SK-N-SH (cell line): ENCODE results near the gene PRKCA.
"Not testable (repeated sequence)": the region's sequence is repeated elsewhere in the genome, so short reads cannot be mapped to it uniquely, and the experiment has no call there.

Experiments used
- CTCF ChIP-seq: fragments of 200-600 bp; sonication (generic); IDR thresholded peaks from 2 replicates; pipeline ENCODE4 v1.6.1; 2017; ENCODE audit warnings: antibody characterized with exemption, mild to moderate bottlenecking, moderate library complexity
- POLR2AphosphoS5 ChIP-seq: IDR thresholded peaks from 2 replicates; pipeline ENCODE4 v1.6.1; 2012; ENCODE audit warnings: low read depth, low read length
- RAD21 ChIP-seq: IDR thresholded peaks from 2 replicates; pipeline ENCODE4 v1.6.1; 2012; ENCODE audit warnings: mild to moderate bottlenecking, low read length
- REST ChIP-seq: IDR thresholded peaks from 2 replicates; pipeline ENCODE4 v1.6.1; 2012; ENCODE audit warnings: mild to moderate bottlenecking, low read depth, low read length, moderate library complexity
- TEAD4 ChIP-seq: IDR thresholded peaks from 2 replicates; pipeline ENCODE4 v1.4.0; 2012; ENCODE audit warnings: mild to moderate bottlenecking, borderline replicate concordance; ENCODE audit not compliant: insufficient read depth
- YY1 ChIP-seq: IDR thresholded peaks from 2 replicates; pipeline ENCODE4 v1.4.0; 2012; ENCODE audit warnings: low read depth, mild to moderate bottlenecking

GRCh38 chr17:66345949-66346638 lies 43.7 kb downstream of the PRKCA start:
- TF ChIP-seq TEAD4, CTCF, REST, POLR2AphosphoS5, RAD21, YY1: not testable (repeated sequence)
